Left lobe of liver (tissue), 2 donors: ENCODE results near the gene AKAP13. TPM values are rescaled to one million over a fixed set of nuclear protein-coding genes. Genes with fewer than 3 reads are reported as not detected.
A peak's percentile ranks its signal among the peaks of the same experiment; 100 is the strongest.

Source experiments
- ATAC-seq: fragments of 200-7000 bp; cut with Tn5 transposase; one replicate; pipeline ENCODE4 v1.9.1; 2020; ENCODE audit warnings: mild to moderate bottlenecking, moderate library complexity
- DNase-seq: peaks from one replicate; pipeline ENCODE4 v3.0.0-alpha.2; 2020; ENCODE audit warnings: low spot score
- total RNA-seq: library from RNA; stranded (reverse); gene quantifications from one replicate; pipeline ENCODE4 v1.2.1, GENCODE V29; 2021
- donor health status: DM: no; HTN: no; CAD: no; lungs with moderate emphysema.
- donor health status: DM: no; HTN: yes; CAD: no.

Gene AKAP13
- total RNA-seq, 1 donor from 2014 or later = 60.5 TPM

GRCh38 chr15:85609492-85609891 lies 229.1 kb downstream of the AKAP13 start:
- DNase-seq (no peak), ATAC-seq (no peak)

DNA sequence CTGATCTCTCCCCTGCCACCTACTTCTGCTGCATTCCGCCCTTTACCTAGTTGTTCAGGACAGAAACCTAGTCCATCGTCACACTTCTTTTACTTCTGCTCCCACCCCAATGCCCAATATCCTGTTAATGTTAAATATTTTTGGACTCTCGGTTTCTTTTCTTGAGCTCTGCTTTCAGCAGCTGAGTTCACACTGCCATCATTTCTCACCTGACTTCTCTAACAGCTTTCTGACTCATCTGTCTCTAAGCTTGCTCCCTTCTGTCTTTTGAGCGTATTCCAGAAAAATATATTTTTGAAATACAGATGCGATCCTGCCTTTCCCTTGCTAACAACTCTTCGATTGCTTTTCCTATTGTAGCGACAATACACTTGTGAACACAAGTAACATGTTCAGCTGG lies 231.0 kb downstream of the AKAP13 start:
- DNase-seq (no peak), ATAC-seq (no peak)

DNA sequence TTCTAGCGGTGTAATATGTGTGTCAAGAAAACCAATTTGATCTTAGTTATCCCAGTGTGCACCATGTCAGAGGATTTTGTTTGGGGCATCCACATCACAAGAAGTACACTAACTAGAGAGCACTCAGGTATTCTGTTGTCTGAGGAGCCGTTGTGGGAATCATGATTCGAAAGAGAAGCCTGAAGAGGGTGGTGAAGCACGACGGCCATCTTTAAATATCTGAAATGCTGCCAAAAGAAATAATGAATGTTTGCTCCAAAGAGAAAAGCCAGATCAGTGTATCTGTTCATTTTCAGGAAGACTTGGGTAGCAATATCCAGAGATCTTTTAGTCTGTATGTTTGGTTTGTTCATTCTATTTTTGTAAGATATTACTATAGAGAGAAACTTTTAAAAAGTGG lies 233.7 kb downstream of the AKAP13 start:
- DNase-seq (no peak), ATAC-seq (no peak)

GRCh38 chr15:85615930-85616329 lies 235.5 kb downstream of the AKAP13 start:
- DNase-seq = no peak
- ATAC-seq = peak; percentile 77

- DNase-seq (no peak), ATAC-seq (no peak)
Measured at GRCh38 chr15:85616549-85617110, 236.2 kb downstream of the AKAP13 start.

DNA sequence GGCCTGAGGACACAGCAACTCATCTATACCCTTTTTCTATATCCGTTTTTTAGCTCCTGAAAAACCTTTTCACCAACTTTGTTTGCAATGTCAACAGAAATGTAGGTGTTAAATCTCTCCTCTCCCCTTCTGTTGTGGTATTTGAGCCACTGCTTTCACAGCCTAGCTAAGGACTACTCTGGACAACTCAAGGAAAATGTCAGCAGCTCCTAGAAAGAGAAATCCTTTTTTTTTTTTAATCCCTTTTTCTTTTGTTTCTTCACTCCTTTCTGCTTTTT lies 237.8 kb downstream of the AKAP13 start:
- DNase-seq = no peak
- no peak for ATAC-seq

GRCh38 chr15:85618956-85619491 lies 238.6 kb downstream of the AKAP13 start:
- DNase-seq (no peak), ATAC-seq (peak; percentile 14)

DNA sequence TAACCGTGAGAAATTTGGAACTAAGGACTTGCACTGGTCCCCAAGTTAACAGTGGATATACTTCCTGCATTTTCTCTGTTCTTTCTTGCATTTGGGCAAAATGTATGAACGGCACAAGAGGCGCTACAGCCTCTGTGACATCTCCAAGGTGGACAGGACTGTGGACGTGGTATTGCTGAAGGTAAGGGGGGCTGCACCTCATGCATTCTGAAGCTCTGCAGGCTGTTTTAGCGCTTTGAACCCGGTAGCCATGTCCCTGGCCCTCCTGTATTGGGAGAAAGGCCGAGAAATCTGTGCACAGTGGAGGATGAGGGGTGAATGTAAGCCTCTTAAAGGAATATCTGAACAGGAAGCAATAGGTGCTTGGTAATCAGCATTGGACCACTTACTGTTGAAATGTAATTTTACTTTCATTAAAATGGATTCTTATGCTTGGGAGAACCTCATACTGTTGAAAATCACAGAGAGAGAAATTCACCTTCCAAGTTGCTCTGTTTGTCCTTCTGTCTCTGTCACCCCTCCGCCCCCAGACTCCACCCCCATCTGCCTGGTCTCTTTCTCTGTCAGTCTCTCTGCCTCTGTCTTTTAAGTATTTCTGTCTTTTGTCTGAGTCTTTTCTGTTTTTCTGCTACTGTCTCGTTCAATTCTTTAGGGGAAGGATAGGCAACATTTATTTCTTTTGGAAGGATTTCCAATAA lies 239.7 kb downstream of the AKAP13 start:
- ATAC-seq = no peak
- no peak for DNase-seq

DNA sequence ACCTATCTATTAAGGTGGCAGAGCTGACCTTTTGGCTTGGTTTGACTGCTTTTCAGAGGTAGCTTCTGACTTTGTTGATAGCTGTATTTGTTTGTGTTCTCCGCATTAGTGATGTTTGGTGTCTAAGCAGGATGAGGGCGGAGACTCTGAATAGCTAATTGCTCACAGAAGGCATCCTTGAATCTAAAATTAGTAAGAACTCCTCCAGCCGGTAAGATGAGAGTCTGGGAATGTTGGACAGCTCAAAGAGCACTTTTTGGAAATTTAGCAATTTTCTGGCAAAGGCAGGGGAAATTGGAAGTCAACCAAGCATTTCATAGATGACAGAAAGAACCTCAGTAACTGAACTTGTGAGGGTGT lies 240.3 kb downstream of the AKAP13 start:
- DNase-seq (no peak), ATAC-seq (peak; percentile 43)

DNA sequence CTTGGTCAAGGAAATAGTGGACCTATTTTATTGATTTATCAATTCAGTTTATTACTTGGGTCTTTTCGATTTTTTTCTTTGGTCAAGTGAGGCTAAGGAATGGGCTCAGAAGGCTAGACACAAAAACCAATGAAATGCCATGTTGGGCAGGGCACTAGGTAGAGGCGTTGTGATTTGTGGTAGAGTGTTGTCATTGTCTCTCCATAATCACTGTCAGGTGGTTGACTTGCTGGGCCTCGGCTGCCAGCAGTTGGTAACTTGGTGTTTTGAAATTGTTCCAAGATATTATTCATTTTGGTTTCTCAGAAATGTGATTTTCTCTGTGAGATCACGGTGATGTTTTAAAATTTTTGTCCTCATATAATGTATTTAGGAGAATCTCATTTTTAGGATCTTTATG lies 240.7 kb downstream of the AKAP13 start:
- DNase-seq = no peak
- ATAC-seq = no peak

DNA sequence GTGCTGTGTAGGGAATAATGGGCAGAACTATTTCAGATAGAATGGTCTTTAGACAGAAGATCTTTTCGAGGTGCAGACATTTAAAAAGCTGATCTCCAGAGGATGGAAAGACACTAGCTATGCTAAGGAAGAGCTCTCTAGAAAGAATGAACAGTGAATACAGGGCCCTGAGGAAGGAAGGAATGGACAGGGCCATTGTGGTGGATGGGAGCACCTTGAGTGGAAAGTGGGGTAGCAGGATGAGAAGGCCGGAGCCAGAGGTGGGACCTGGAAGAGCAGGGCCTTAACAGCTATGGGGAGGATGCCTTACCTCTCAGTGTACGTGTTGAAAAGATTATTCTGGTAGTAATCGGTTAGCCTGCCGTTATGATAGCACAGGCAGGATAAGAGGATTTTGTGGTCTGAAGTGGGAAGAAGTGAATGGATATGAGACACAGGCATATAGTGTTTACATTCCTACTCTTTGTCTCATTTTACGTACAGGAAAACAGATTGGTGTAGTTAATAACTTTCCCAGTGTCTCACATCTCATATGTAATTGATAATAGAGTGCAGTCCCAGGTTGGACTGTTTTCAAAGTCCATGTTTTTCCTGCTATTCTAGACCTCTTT lies 241.9 kb downstream of the AKAP13 start:
- ATAC-seq (no peak), DNase-seq (no peak)

DNA sequence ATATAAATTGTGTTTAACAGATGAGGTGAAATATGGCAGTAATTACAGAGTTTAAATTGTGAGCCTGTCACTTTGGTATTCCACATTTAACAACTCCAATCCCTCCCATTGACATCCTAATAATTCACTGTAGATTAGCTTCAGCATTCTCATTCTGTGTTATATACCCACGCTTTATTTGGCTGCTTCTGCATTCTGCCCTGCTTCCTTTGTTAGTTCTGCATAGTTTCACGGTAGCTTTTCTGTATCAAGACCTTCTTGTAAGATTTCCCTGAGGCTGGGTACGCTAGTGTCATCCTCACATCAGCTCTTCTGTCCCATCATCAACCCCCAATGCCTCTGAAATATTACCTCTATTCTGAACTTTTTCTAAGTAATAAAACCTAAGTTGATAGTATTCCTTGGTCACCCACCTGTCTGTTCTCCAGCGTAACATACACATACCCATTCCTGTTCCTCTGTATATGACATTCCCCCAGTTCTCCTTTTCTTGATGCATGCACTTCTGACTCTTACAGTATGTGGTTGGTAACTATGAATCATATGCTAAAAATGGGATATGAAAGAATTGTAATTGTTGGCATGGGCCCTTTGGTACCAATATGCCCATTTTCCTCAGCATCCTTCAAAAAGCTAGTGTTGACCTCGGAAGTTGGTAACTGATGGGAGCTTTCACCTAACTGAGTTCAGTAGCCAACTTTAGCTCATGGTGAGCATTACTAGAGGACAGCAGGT lies 243.1 kb downstream of the AKAP13 start:
- no peak for ATAC-seq

GRCh38 chr15:85624291-85624801 lies 243.9 kb downstream of the AKAP13 start:
- DNase-seq (no peak), ATAC-seq (peak; percentile 16)

More for the DNA sequence above, 243.1 kb downstream of the AKAP13 start:
- DNase-seq = no peak

- ATAC-seq = no peak
- no peak for DNase-seq
Measured at GRCh38 chr15:85625166-85625830, 244.9 kb downstream of the AKAP13 start.

DNA sequence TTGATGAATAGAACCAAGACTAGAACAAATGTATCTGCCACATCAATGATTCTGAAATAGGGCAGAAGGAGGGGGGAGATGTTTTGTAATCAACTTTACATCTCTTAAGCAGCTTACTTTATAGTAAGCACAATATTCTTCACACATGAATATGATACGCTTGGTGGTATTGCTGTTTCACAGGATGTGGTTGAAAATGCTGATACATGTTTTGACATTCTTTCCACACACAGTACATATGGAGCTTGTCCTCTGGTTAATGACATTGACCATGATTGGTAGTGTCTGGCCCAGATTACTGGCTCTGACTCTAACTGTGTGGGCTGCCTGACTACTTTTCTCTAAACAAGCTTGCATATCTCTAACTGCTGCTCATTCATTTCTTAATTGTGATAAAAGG lies 245.5 kb downstream of the AKAP13 start:
- DNase-seq (no peak), ATAC-seq (peak; percentile 48)

GRCh38 chr15:85627213-85627935 lies 247.0 kb downstream of the AKAP13 start:
- DNase-seq (no peak), ATAC-seq (peak; percentile 9)

GRCh38 chr15:85630311-85630710 lies 249.9 kb downstream of the AKAP13 start:
- DNase-seq = no peak
- ATAC-seq = no peak

- no peak for DNase-seq
- no peak for ATAC-seq
Measured at GRCh38 chr15:85631018-85631417, 250.6 kb downstream of the AKAP13 start.

DNA sequence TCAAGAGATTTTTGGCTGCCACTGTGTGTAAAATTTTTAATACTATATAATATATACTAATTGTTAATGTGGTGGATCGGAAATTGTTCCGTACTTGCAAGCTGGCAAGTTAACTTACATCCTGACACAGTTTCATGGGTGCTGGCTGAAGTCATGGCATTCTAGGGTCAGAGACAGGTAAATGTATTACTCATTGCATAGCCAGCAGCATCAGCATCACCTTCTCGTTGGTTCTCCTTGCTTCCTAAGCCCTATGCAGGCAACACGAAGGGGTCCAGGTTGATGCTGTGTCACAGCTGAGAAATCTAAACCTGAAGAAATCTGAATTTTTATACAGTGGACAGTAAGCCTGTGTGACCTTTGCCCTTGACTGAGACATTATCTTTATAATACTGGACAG lies 251.6 kb downstream of the AKAP13 start:
- ATAC-seq (peak; percentile 16), DNase-seq (no peak)

DNA sequence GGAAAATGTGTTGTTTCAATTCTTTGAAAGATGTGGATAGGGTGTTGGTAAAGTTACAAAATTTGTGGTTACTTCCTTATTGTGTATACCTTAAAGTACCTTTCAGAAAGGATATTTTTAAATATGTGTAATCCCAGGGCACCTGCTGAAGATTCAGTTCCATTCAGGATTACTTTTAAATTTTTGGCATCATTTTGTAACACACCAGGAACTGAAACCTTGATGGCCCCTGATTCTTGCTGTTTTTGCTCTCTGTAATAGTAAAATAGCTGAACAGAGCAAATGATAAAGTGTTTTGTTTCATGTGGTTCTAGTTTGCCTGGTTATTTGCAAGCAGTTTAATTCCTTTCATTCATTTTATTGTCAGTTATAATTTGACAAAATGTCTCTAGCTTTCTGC lies 253.5 kb downstream of the AKAP13 start:
- DNase-seq (no peak), ATAC-seq (no peak)
